ENCODE results near the gene UQCR10. TPM values are rescaled to one million over a fixed set of nuclear protein-coding genes. Genes with fewer than 3 reads are reported as not detected.

UQCR10 gene
- total RNA-seq, 1 donor from 2014 or later, result 48.7 TPM

DNA sequence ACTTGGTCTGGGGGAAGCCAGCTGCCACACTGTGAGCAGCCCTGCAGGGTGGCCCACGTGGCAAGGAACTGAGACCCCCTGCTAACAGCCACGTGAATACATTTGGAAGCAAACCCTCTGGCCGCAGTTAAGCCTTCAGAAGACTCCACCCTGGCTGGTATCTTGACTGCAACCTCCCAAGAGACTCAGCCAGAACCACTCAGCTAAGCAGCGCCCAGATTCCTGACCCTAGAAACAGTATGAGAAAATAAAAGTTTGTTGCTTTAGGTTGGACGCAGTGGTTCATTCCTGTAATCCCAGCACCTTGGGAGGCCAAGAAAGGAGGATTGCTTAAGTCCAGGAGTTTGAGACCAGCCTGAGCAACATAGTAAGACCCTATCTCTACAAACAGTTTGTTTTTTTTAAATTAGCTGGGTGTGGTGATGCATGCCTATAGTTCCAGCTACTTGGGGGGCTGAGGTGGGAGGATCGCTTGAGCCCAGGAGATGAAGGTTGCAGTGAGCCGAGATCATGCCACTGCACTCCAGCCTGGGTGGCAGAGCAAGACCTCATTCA is 9.0 kb upstream of the UQCR10 start:
- Histone ChIP-seq H4K20me1 (ENCODE audit: low read depth) (peaks cover 16% of the 10 kb centered on the region), H3K27ac (no peak overlapping the region), H3K79me2 (ENCODE audit: low read depth) (no peaks in the 10 kb centered on the region), H3K4me1 (peaks cover 12% of the 10 kb centered on the region), H3F3A (ENCODE audit: low read depth) (peaks cover 10% of the 10 kb centered on the region), H3K36me3 (no peaks in the 10 kb centered on the region), H3K9me3 (ENCODE audit: low read depth) (no peaks in the 10 kb centered on the region), H2AFZ (replicated peaks) (no peak overlapping the region), H3K4me2 (peak overlapping the region; percentile 18), H3K27me3 (no peaks in the 10 kb centered on the region), H3K4me3 (no peak overlapping the region), H3K9ac (no peak overlapping the region)
- Mint-ChIP-seq H3K4me3 (no peak overlapping the region), H3K27ac (no peak overlapping the region), H3K36me3 (no peaks in the 10 kb centered on the region), H3K9me3 (no peaks in the 10 kb centered on the region), H3K27me3 (ENCODE audit: insufficient read depth, low read depth) (peaks cover 11% of the 10 kb centered on the region), H3K4me1 (peaks cover 22% of the 10 kb centered on the region)
- TF ChIP-seq, protein P1, sequence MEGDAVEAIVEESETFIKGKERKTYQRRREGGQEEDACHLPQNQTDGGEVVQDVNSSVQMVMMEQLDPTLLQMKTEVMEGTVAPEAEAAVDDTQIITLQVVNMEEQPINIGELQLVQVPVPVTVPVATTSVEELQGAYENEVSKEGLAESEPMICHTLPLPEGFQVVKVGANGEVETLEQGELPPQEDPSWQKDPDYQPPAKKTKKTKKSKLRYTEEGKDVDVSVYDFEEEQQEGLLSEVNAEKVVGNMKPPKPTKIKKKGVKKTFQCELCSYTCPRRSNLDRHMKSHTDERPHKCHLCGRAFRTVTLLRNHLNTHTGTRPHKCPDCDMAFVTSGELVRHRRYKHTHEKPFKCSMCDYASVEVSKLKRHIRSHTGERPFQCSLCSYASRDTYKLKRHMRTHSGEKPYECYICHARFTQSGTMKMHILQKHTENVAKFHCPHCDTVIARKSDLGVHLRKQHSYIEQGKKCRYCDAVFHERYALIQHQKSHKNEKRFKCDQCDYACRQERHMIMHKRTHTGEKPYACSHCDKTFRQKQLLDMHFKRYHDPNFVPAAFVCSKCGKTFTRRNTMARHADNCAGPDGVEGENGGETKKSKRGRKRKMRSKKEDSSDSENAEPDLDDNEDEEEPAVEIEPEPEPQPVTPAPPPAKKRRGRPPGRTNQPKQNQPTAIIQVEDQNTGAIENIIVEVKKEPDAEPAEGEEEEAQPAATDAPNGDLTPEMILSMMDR (IDR thresholded peaks at IDR 0.05), result no peak
- no peak for TF ChIP-seq EZH2 (IDR thresholded peaks at IDR 0.05)
- no peak for TF ChIP-seq EZH2phosphoT487 (IDR thresholded peaks at IDR 0.05)
- peak; percentile 36 for DNase-seq (ENCODE audit: low spot score)

DNA sequence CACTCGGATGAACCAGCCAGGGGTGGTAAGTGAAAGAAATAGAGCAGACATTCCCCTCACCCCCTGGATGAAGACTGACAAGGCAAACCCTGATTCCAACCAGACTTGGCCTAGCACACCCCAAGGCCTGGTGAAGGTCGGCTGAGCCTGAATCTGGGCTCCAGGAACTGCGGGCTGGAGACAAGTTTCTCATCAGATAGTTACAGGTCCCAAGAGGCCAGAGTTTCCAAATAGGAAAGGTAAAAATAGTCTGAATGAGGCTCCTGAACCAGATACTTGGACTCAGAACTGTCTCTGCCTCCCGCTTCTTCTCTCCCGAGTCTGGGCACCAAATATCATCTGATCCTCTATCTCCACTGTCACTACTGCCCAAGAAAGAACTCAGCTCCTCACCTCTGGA is 8.2 kb upstream of the UQCR10 start:
- no peak overlapping the region for H3K4me3 ChIP-seq
- Mint-ChIP-seq H3K4me1 (peaks cover 22% of the 10 kb centered on the region), H3K9me3 (no peaks in the 10 kb centered on the region), H3K36me3 (no peaks in the 10 kb centered on the region), H3K4me3 (no peak overlapping the region), H3K27me3 (ENCODE audit: insufficient read depth, low read depth) (peaks cover 9% of the 10 kb centered on the region), H3K27ac (peak overlapping the region; percentile 58)
- no peak for DNase-seq (ENCODE audit: low spot score)
- no peaks in the 10 kb centered on the region for H3K9me3 ChIP-seq (ENCODE audit: low read depth)
- H3F3A ChIP-seq (ENCODE audit: low read depth), result peaks cover 10% of the 10 kb centered on the region
- H2AFZ ChIP-seq (replicated peaks), result no peak overlapping the region
- no peak overlapping the region for H3K9ac ChIP-seq
- H3K79me2 ChIP-seq (ENCODE audit: low read depth), result no peaks in the 10 kb centered on the region
- no peak overlapping the region for H3K27ac ChIP-seq
- TF ChIP-seq, protein P1 (IDR thresholded peaks at IDR 0.05), result no peak
- TF ChIP-seq EZH2phosphoT487 (IDR thresholded peaks at IDR 0.05) (no peak), EZH2 (IDR thresholded peaks at IDR 0.05) (no peak)
- H3K36me3 ChIP-seq, result no peaks in the 10 kb centered on the region
- H3K4me2 ChIP-seq, result peak overlapping the region; percentile 18
- H3K4me1 ChIP-seq, result peaks cover 12% of the 10 kb centered on the region
- H3K27me3 ChIP-seq, result no peaks in the 10 kb centered on the region
- peaks cover 16% of the 10 kb centered on the region for H4K20me1 ChIP-seq (ENCODE audit: low read depth)

DNA sequence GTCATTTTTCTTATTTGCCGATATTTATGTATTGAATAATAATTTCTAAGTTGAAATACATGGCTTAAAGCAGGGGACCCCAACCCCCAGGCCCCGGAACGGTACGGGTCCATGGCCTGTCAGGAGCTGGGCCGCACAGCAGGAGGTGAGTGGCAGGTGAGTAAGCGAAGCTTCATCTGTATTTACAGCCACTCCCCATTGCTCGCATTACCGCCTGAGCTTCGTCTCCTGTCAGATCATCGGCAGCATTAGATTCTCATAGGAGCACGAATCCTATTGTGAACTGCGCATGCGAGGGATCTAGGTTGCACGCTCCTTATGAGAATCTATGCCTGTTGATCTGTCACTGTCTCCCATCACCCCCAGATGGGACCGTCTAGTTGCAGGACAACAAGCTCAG is 4.9 kb upstream of the UQCR10 start:
- no peak for TF ChIP-seq EZH2 (IDR thresholded peaks at IDR 0.05)
- no peak for TF ChIP-seq EZH2phosphoT487 (IDR thresholded peaks at IDR 0.05)

DNA sequence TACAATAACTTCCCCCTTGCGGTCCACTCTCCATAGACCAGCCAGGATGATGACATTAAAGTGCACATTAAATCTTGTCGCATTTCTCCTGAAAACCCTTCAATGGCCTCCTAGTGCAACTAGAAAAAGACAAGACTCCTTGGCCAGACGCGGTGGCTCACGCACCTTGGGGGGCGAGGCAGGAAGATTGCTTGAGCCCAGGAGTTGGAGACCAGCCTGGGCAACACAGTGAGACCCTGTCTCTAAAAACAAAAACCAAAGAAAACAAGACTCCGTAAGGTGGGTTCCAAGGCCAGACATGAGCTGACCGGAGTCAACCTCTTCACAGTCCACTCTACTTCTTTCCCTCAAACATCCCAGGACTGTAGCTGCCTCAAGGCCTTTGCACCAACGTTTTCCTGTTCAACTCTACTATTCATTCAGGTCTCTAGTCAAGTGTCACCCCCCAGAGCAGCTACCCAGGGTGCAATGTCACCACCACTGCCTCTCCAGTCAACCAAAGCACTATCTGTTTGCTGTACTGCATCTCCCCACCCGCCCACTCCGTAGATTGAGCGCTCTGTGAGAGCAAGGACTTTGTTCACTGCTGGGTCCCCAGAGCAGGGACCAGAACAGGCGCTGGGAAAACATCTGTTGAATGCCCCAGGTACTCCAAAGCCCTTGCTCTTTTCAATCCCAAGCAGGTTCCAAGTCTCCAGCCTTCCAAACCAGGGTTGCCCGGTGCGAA is 1.1 kb upstream of the UQCR10 start:
- H3K79me2 ChIP-seq (ENCODE audit: low read depth), result peaks cover 31% of the 10 kb centered on the region
- H2AFZ ChIP-seq (replicated peaks), result peak overlapping the region; percentile 100
- peaks cover 8% of the 10 kb centered on the region for H3K27me3 Mint-ChIP-seq (ENCODE audit: insufficient read depth, low read depth)
- DNase-seq (ENCODE audit: low spot score), result no peak
- H3F3A ChIP-seq (ENCODE audit: low read depth), result peaks cover 11% of the 10 kb centered on the region
- peak overlapping the region; percentile 76 for H3K4me3 ChIP-seq
- peaks cover 4% of the 10 kb centered on the region for H4K20me1 ChIP-seq (ENCODE audit: low read depth)
- H3K27ac ChIP-seq, result peak overlapping the region; percentile 14
- no peaks in the 10 kb centered on the region for H3K27me3 ChIP-seq
- TF ChIP-seq EZH2 (IDR thresholded peaks at IDR 0.05) (no peak), EZH2phosphoT487 (IDR thresholded peaks at IDR 0.05) (no peak)
- TF ChIP-seq, protein P1 (IDR thresholded peaks at IDR 0.05), result no peak
- H3K4me1 ChIP-seq, result peaks cover 6% of the 10 kb centered on the region
- peaks cover 11% of the 10 kb centered on the region for H3K36me3 Mint-ChIP-seq
- H3K36me3 ChIP-seq, result no peaks in the 10 kb centered on the region
- H3K4me2 ChIP-seq, result peak overlapping the region; percentile 85
- peak overlapping the region; percentile 99 for H3K27ac Mint-ChIP-seq
- H3K9me3 Mint-ChIP-seq, result no peaks in the 10 kb centered on the region
- peak overlapping the region; percentile 100 for H3K4me3 Mint-ChIP-seq
- H3K4me1 Mint-ChIP-seq, result peaks cover 25% of the 10 kb centered on the region
- H3K9ac ChIP-seq, result peak overlapping the region; percentile 56
- H3K9me3 ChIP-seq (ENCODE audit: low read depth), result no peaks in the 10 kb centered on the region

More for the DNA sequence above, 4.9 kb upstream of the UQCR10 start:
- peaks cover 1% of the 10 kb centered on the region for H3K36me3 Mint-ChIP-seq
- no peaks in the 10 kb centered on the region for H3K9me3 Mint-ChIP-seq
- H3K4me2 ChIP-seq, result no peak overlapping the region
- no peak overlapping the region for H2AFZ ChIP-seq (replicated peaks)
- H3K9ac ChIP-seq, result no peak overlapping the region
- H3K4me3 ChIP-seq, result no peak overlapping the region
- H3K27me3 Mint-ChIP-seq (ENCODE audit: insufficient read depth, low read depth), result peaks cover 11% of the 10 kb centered on the region
- peaks cover 12% of the 10 kb centered on the region for H3K4me1 ChIP-seq
- no peaks in the 10 kb centered on the region for H3K9me3 ChIP-seq (ENCODE audit: low read depth)
- peaks cover 10% of the 10 kb centered on the region for H3K79me2 ChIP-seq (ENCODE audit: low read depth)
- no peak overlapping the region for H3K27ac ChIP-seq
- DNase-seq (ENCODE audit: low spot score), result no peak
- H4K20me1 ChIP-seq (ENCODE audit: low read depth), result peaks cover 12% of the 10 kb centered on the region
- no peak overlapping the region for H3K4me3 Mint-ChIP-seq
- no peaks in the 10 kb centered on the region for H3K27me3 ChIP-seq
- H3K27ac Mint-ChIP-seq, result no peak overlapping the region
- peaks cover 16% of the 10 kb centered on the region for H3F3A ChIP-seq (ENCODE audit: low read depth)
- H3K36me3 ChIP-seq, result no peaks in the 10 kb centered on the region
- H3K4me1 Mint-ChIP-seq, result peaks cover 24% of the 10 kb centered on the region

All from neural progenitor cell (in vitro differentiated cells).